IMR-90 (cell line): Measurements from ENCODE around the gene MRPS22. TPM values are rescaled to one million over a fixed set of nuclear protein-coding genes. Genes with fewer than 3 reads are reported as not detected.

Experiments
- ATAC-seq: fragments of 200-7000 bp; cut with Tn5 transposase; 2 replicates; pipeline ENCODE4 v1.9.1; 2020; ENCODE audit warnings: low read depth, mild to moderate bottlenecking, moderate library complexity
- BruUV-seq: library from RNA; stranded (reverse); fragments of 400-500 nt; replicated peaks from 2 replicates; lab custom pipeline; 2021; lab: Mats Ljungman, UMichigan
- CTCF ChIA-PET: fragments of 300-600 bp; formaldehyde crosslinking; extraction: SDS; loops from one replicate; lab custom pipeline; 2021; ENCODE audit warnings: antibody characterized with exemption; lab: Yijun Ruan, JAX
- POLR2A ChIA-PET: fragments of 300-600 bp; sonication (Branson Sonifier 250); formaldehyde crosslinking; loops from one replicate; lab custom pipeline; 2022; ENCODE audit warnings: antibody characterized with exemption; ENCODE audit not compliant: unreplicated experiment; lab: Charles Lee
- DNase-seq: peaks from one replicate; pipeline ENCODE4 v3.0.0; 2013
- H2AFZ ChIP-seq: replicated peaks from 2 replicates; pipeline ENCODE3; 2013; ENCODE audit warnings: low read length, mild to moderate bottlenecking; ENCODE audit not compliant: poor library complexity
- H2AK5ac ChIP-seq: 2 replicates; pipeline ENCODE4 v1.6.1; 2013; ENCODE audit warnings: low read depth, low read length, inconsistent platforms
- H2AK9ac ChIP-seq: replicated peaks from 2 replicates; pipeline ENCODE3; 2013; ENCODE audit warnings: mild to moderate bottlenecking, low read depth, low read length, moderate library complexity; ENCODE audit not compliant: poor library complexity
- H2BK120ac ChIP-seq: 2 replicates; pipeline ENCODE4 v1.6.1; 2013; ENCODE audit warnings: low read depth, low read length, inconsistent platforms
- H2BK15ac ChIP-seq: 3 replicates; pipeline ENCODE4 v1.6.1; 2013; ENCODE audit warnings: low read depth, low read length, inconsistent platforms
- H2BK20ac ChIP-seq: 2 replicates; pipeline ENCODE4 v1.6.1; 2013; ENCODE audit warnings: low read depth, mild to moderate bottlenecking, inconsistent platforms, low read length, moderate library complexity
- H2BK5ac ChIP-seq: 2 replicates; pipeline ENCODE4 v1.6.1; 2013; ENCODE audit warnings: mild to moderate bottlenecking, low read depth, low read length, inconsistent platforms; ENCODE audit not compliant: poor library complexity, severe bottlenecking
- H3K14ac ChIP-seq: replicated peaks from 2 replicates; pipeline ENCODE4 v1.6.1; 2013; ENCODE audit warnings: low read depth, low read length, inconsistent platforms
- H3K18ac ChIP-seq: 2 replicates; pipeline ENCODE4 v1.6.1; 2013; ENCODE audit warnings: low read depth, low read length, control low read depth
- H3K23ac ChIP-seq: 2 replicates; pipeline ENCODE4 v1.6.1; 2013; ENCODE audit warnings: low read depth, low read length, inconsistent platforms
- H3K27ac ChIP-seq: 2 replicates; pipeline ENCODE4 v1.5.1; 2013; ENCODE audit warnings: mild to moderate bottlenecking, control low read depth, low read length; ENCODE audit not compliant: insufficient read depth
- H3K27me3 ChIP-seq: 2 replicates; pipeline ENCODE4 v1.6.1; 2013; ENCODE audit warnings: low read length; ENCODE audit not compliant: control insufficient read depth, insufficient read depth
- H3K36me3 ChIP-seq: 2 replicates; pipeline ENCODE4 v1.6.1; 2013; ENCODE audit warnings: low read length, mixed read lengths; ENCODE audit not compliant: control insufficient read depth, insufficient read depth
- H3K4ac ChIP-seq: 2 replicates; pipeline ENCODE4 v1.6.1; 2013; ENCODE audit warnings: low read depth, low read length, inconsistent platforms
- H3K4me1 ChIP-seq: 2 replicates; pipeline ENCODE4 v1.6.1; 2013; ENCODE audit warnings: low read length, mixed read lengths; ENCODE audit not compliant: control insufficient read depth, insufficient read depth
- H3K4me2 ChIP-seq: 2 replicates; pipeline ENCODE4 v1.6.1; 2013; ENCODE audit warnings: low read depth, mild to moderate bottlenecking, control low read depth, low read length, moderate library complexity
- H3K4me3 ChIP-seq: 2 replicates; pipeline ENCODE4 v1.5.1; 2013; ENCODE audit warnings: low read depth, mild to moderate bottlenecking, control low read depth, low read length, moderate library complexity; ENCODE audit not compliant: insufficient read depth
- H3K56ac ChIP-seq: 2 replicates; pipeline ENCODE4 v1.6.1; 2013; ENCODE audit warnings: low read length, inconsistent platforms; ENCODE audit not compliant: insufficient read depth; ENCODE audit errors: extremely low read depth
- H3K79me1 ChIP-seq, 2 experiments: 2 replicates each; pipeline ENCODE4 v1.6.1; 2013; ENCODE audit warnings: low read length in 2 of 2, inconsistent platforms in 1 of 2, low read depth in 1 of 2
- H3K9ac ChIP-seq: 2 replicates; pipeline ENCODE4 v1.6.1; 2013; ENCODE audit warnings: low read depth, low read length, control low read depth
- H3K9me1 ChIP-seq: 2 replicates; pipeline ENCODE4 v1.6.1; 2013; ENCODE audit warnings: low read length, inconsistent platforms; ENCODE audit not compliant: insufficient read depth
- H3K9me3 ChIP-seq: 2 replicates; pipeline ENCODE4 v1.6.1; 2013; ENCODE audit warnings: low read length; ENCODE audit not compliant: control insufficient read depth, insufficient read depth
- H4K20me1 ChIP-seq: 2 replicates; pipeline ENCODE4 v1.6.1; 2013; ENCODE audit warnings: low read length, inconsistent platforms; ENCODE audit not compliant: insufficient read depth
- H4K5ac ChIP-seq: 2 replicates; pipeline ENCODE4 v1.6.1; 2013; ENCODE audit warnings: mild to moderate bottlenecking, low read depth, low read length, control low read depth
- H4K8ac ChIP-seq, 2 experiments: 2 replicates each; pipeline ENCODE4 v1.6.1; 2013; ENCODE audit warnings: low read depth in 2 of 2, low read length in 2 of 2, control low read depth in 1 of 2, inconsistent platforms in 1 of 2
- H4K91ac ChIP-seq: 2 replicates; pipeline ENCODE4 v1.6.1; 2013; ENCODE audit warnings: low read depth, low read length, inconsistent platforms; ENCODE audit not compliant: insufficient read depth
- CHD1 ChIP-seq: IDR thresholded peaks from 2 replicates; pipeline ENCODE4 v1.6.1; 2012; ENCODE audit warnings: low read depth, low read length, improper control_type of control experiment
- ELK1 ChIP-seq: fragments of 150-350 bp; IDR thresholded peaks from 2 replicates; pipeline ENCODE4 v1.6.1; 2016; ENCODE audit warnings: low read depth, mild to moderate bottlenecking, low read length, moderate library complexity, borderline replicate concordance
- SMC3 ChIP-seq: fragments of 150-350 bp; IDR thresholded peaks from 2 replicates; pipeline ENCODE4 v1.6.1; 2016; ENCODE audit warnings: low read depth, mild to moderate bottlenecking, antibody characterized with exemption, low read length, moderate library complexity
- USF2 ChIP-seq: fragments of 150-350 bp; IDR thresholded peaks from 2 replicates; pipeline ENCODE4 v1.6.1; 2017; ENCODE audit warnings: mild to moderate bottlenecking, antibody characterized with exemption, low read length, low read depth
- WGBS, 2 experiments: methylation state at CpG; one replicate each; pipeline versions ENCODE4 v1.1.5 to v1.1.7; 2013; ENCODE audit warnings: missing lambda C conversion rate in 2 of 2; ENCODE audit not compliant: insufficient read length in 1 of 2; ENCODE audit errors: extremely low coverage in 2 of 2; 5-methylcytosine and 5-hydroxymethylcytosine counted together
- dilution Hi-C: fragments of 300-500 bp; cut with HindIII; formaldehyde crosslinking; loops from one replicate; pipeline ENCODE4 v1.14.3; 2018; ENCODE audit warnings: low sequenced_read_pairs; ENCODE audit not compliant: unreplicated experiment
- in situ Hi-C: fragments of 300-500 bp; cut with MboI; formaldehyde crosslinking; loops from 3 replicates; pipeline ENCODE4 v1.14.3; 2019; ENCODE audit warnings: low sequenced_read_pairs, inconsistent platforms, mixed read lengths
- intact Hi-C: fragments of 100-400 bp; cut with micrococcal nuclease; formaldehyde crosslinking; loops from 2 replicates; pipeline ENCODE4 v1.10.0; 2022
- polyA plus RNA-seq, 3 experiments: library from polyadenylated mRNA; depleted of rRNA; stranded (reverse); fragments of >200 nt; gene quantifications; 2 replicates each; pipeline ENCODE4 v1.2.3, GENCODE V29; 2012; ENCODE audit warnings: low replicate concordance in 1 of 3
- total RNA-seq: library from RNA; depleted of rRNA; stranded (reverse); fragments of >200 nt; gene quantifications from 2 replicates; pipeline ENCODE4 v1.2.3, GENCODE V29; 2012

The MRPS22 gene
- total and polyA plus RNA-seq, 2 of the 4 experiments (the other 2 are of a cell fraction), result 54.5 to 72.4 TPM

- no peak overlapping the region for H2BK20ac ChIP-seq
- 100% methylated on average over 1 of the region's 4 CpGs; no CpG with 5 or more reads in 1 of the 2 experiments for WGBS, 2 experiments
- H2BK15ac ChIP-seq, result no peak overlapping the region
- TF ChIP-seq CHD1 (no peak), USF2 (no peak), SMC3 (no peak), ELK1 (no peak)
- no peak overlapping the region for H3K4ac ChIP-seq
- no peaks in the 10 kb centered on the region for H3K9me3 ChIP-seq
- POLR2A ChIA-PET, result no interaction called here
- no peak overlapping the region for H2BK120ac ChIP-seq
- no peak overlapping the region; the same call in 1 of the 2 replicates for H4K5ac ChIP-seq
- H2AFZ ChIP-seq, result no peak overlapping the region
- no peak overlapping the region for H3K18ac ChIP-seq
- no peak overlapping the region for H3K27ac ChIP-seq
- H4K20me1 ChIP-seq, result no peaks in the 10 kb centered on the region
- no peaks in the 10 kb centered on the region for H3K4me1 ChIP-seq
- CTCF ChIA-PET, result interaction anchor here (0.9 to 1.5 kb wide), 8 partner anchors 8 to 419 kb away, joined by 3 to 6 read pairs (median 5); no protein-coding TSS in a partner anchor
- no TSS peak for BruUV-seq
- no peak overlapping the region for H3K14ac ChIP-seq
- intact Hi-C loops, result loop anchor here (5.0 kb wide), 1 partner anchor 33 kb away; the partner anchor contains the start of gene COPB2
- H3K9me1 ChIP-seq, result no peaks in the 10 kb centered on the region
- H2AK5ac ChIP-seq, result no peak overlapping the region
- H2AK9ac ChIP-seq, result no peak overlapping the region
- in situ Hi-C loops, result no loop called here
- no peak overlapping the region for H4K91ac ChIP-seq
- H3K23ac ChIP-seq, result no peak overlapping the region
- no peak overlapping the region for H3K4me2 ChIP-seq
- dilution Hi-C loops, result no loop called here
- H3K9ac ChIP-seq, result no peak overlapping the region
- H2BK5ac ChIP-seq, result no peak overlapping the region
- H3K27me3 ChIP-seq, result no peaks in the 10 kb centered on the region
- no peak overlapping the region for H4K8ac ChIP-seq
- no peak overlapping the region for H3K56ac ChIP-seq
- peaks cover 45% of the 10 kb centered on the region for H3K36me3 ChIP-seq
- no peak for ATAC-seq
- H3K4me3 ChIP-seq, result no peak overlapping the region
- DNase-seq, result no peak
- peaks cover 0 to 10% of the 10 kb centered on the region in 2 experiments; a peak in 1 of 4 replicates for H3K79me1 ChIP-seq
Measured at GRCh38 chr3:139354661-139355060, 10.8 kb downstream of the MRPS22 start.
